ENCODE data around the gene MGST3.

DNA sequence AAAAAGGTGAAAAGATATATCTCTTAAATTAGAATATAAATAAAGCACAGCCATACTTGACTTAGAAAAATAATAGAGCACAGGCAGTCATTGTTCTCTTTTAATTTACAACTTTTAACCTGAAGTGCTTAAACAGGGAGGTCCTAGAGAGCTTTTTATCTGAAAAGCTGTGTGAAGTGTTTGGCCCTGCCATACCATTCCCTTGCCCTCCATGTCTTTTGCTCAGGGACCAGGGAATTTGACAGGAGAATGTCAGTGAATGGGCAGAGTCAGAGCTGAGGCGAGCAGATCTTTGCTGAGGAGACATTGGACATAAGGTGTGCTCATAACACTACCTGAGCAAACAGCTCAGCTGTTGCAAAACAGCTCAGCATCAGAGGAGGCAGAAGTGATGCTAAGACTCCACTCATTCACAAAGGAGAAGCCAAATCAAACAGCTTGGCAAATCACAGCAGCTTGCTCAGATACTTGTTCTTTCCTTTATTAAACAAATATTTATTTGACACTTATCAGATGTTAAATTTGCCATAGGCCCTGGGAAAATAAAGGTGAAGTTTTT, 14.9 kb upstream of the MGST3 start:
- TF ChIP-seq, protein P1, sequence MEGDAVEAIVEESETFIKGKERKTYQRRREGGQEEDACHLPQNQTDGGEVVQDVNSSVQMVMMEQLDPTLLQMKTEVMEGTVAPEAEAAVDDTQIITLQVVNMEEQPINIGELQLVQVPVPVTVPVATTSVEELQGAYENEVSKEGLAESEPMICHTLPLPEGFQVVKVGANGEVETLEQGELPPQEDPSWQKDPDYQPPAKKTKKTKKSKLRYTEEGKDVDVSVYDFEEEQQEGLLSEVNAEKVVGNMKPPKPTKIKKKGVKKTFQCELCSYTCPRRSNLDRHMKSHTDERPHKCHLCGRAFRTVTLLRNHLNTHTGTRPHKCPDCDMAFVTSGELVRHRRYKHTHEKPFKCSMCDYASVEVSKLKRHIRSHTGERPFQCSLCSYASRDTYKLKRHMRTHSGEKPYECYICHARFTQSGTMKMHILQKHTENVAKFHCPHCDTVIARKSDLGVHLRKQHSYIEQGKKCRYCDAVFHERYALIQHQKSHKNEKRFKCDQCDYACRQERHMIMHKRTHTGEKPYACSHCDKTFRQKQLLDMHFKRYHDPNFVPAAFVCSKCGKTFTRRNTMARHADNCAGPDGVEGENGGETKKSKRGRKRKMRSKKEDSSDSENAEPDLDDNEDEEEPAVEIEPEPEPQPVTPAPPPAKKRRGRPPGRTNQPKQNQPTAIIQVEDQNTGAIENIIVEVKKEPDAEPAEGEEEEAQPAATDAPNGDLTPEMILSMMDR (IDR thresholded peaks at IDR 0.05; ENCODE audit: low read depth, low read length, poor library complexity, severe bottlenecking), result no peak
- no peak for TF ChIP-seq EZH2phosphoT487 (IDR thresholded peaks at IDR 0.05; ENCODE audit: borderline replicate concordance, low read length)

Measured in DOHH2 (cell line).